GM12891 (cell line): ENCODE data around the gene RPL26.

Experiments used
- PAX5 ChIP-seq: IDR thresholded peaks from 2 replicates; pipeline ENCODE4 v1.6.1; 2011; ENCODE audit warnings: low read length, moderate library complexity, mild to moderate bottlenecking; ENCODE audit not compliant: insufficient read depth, severe bottlenecking
- POLR2A ChIP-seq: IDR thresholded peaks from 2 replicates; pipeline ENCODE4 v1.6.1; 2011; ENCODE audit warnings: low read depth, low read length, control low read depth
- POLR2AphosphoS5 ChIP-seq: IDR thresholded peaks from 2 replicates; pipeline ENCODE4 v1.6.1; 2011; ENCODE audit warnings: low read depth, low read length, control low read depth
- SPI1 ChIP-seq: IDR thresholded peaks from 2 replicates; pipeline ENCODE4 v1.6.1; 2011; ENCODE audit warnings: low read depth, low read length, control low read depth
- TAF1 ChIP-seq: IDR thresholded peaks from 2 replicates; pipeline ENCODE4 v1.6.1; 2011; ENCODE audit warnings: low read depth, low read length, control low read depth

GRCh38 chr17:8405499-8406016 is 22.6 kb upstream of the RPL26 start:
- TF ChIP-seq POLR2AphosphoS5 (no peak), POLR2A (no peak), TAF1 (no peak), SPI1 (no peak), PAX5 (no peak)
